ENCODE measurements around the gene IRF1.

DNA sequence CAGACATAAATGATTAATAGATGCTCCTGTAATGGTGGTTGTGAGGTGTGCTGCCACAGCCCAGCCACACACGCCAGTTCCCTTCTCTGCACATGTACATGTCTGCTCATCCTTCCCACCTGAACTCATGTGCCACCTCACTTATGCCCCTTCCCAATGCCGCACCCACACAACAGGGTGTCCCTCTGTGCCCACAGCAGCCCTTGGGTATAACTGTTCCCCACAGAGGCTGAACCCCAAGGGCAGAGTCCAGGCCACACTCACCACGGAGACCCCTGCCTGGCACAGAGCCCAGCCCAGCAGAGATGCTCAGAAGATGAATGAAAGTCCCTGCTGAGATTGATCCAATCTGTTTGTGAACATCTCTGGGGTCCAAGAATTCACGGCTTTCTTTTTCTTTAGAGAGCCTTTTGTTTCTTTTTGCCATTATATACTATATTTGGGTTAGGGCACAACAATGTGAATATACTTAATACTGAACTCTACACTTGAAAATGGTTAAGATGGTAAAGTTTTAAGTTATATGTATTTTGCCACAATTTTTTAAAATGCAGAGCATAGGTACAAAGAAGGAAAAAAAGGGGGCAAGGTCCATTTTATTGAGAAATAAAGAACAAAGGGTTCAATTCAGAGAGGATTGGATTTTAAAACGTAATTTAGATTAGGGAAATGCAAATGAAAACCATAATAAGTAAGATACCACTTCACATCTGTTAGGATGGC, 29.6 kb downstream of the IRF1 start:
- TF ChIP-seq, protein P1, sequence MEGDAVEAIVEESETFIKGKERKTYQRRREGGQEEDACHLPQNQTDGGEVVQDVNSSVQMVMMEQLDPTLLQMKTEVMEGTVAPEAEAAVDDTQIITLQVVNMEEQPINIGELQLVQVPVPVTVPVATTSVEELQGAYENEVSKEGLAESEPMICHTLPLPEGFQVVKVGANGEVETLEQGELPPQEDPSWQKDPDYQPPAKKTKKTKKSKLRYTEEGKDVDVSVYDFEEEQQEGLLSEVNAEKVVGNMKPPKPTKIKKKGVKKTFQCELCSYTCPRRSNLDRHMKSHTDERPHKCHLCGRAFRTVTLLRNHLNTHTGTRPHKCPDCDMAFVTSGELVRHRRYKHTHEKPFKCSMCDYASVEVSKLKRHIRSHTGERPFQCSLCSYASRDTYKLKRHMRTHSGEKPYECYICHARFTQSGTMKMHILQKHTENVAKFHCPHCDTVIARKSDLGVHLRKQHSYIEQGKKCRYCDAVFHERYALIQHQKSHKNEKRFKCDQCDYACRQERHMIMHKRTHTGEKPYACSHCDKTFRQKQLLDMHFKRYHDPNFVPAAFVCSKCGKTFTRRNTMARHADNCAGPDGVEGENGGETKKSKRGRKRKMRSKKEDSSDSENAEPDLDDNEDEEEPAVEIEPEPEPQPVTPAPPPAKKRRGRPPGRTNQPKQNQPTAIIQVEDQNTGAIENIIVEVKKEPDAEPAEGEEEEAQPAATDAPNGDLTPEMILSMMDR (conservative IDR thresholded peaks at IDR 0.05; ENCODE audit: low read depth, low read length): no peak
- no peak for TF ChIP-seq EZH2 (IDR thresholded peaks at IDR 0.05; ENCODE audit: borderline replicate concordance, low read depth, low read length, poor library complexity, severe bottlenecking)

Data from A673 (cell line).